Muscle layer of colon (tissue), 2 donors: ENCODE measurements around the gene NOC2L.
A peak's percentile ranks its signal among the peaks of the same experiment; 100 is the strongest.

Experiments
- H3K27ac ChIP-seq: one replicate; pipeline ENCODE4 v1.7.0; 2013; ENCODE audit warnings: low read depth, mild to moderate bottlenecking, low read length, moderate library complexity
- H3K27me3 ChIP-seq, 2 donors: one replicate each; pipeline ENCODE4 v1.7.0; 2013; ENCODE audit warnings: low read length in 2 of 2, mild to moderate bottlenecking in 2 of 2; ENCODE audit not compliant: insufficient read depth in 2 of 2, control insufficient read depth in 1 of 2
- H3K36me3 ChIP-seq: one replicate; pipeline ENCODE4 v1.7.0; 2013; ENCODE audit warnings: mild to moderate bottlenecking, low read length; ENCODE audit not compliant: insufficient read depth
- H3K4me1 ChIP-seq: one replicate; pipeline ENCODE4 v1.7.0; 2013; ENCODE audit warnings: mild to moderate bottlenecking, low read length; ENCODE audit not compliant: insufficient read depth
- H3K4me3 ChIP-seq, 2 donors: one replicate each; pipeline ENCODE4 v1.7.0; 2013; ENCODE audit warnings: low read length in 2 of 2, low read depth in 1 of 2, mild to moderate bottlenecking in 1 of 2, moderate library complexity in 1 of 2
- H3K9ac ChIP-seq: one replicate; pipeline ENCODE4 v1.7.0; 2013; ENCODE audit warnings: low read length
- H3K9me3 ChIP-seq: one replicate; pipeline ENCODE4 v1.7.0; 2013; ENCODE audit warnings: mild to moderate bottlenecking, low read length
- donor health status: abdominal sarcoma.
- donor health status: Adenocarcinoma of cecum.

The NOC2L gene

DNA sequence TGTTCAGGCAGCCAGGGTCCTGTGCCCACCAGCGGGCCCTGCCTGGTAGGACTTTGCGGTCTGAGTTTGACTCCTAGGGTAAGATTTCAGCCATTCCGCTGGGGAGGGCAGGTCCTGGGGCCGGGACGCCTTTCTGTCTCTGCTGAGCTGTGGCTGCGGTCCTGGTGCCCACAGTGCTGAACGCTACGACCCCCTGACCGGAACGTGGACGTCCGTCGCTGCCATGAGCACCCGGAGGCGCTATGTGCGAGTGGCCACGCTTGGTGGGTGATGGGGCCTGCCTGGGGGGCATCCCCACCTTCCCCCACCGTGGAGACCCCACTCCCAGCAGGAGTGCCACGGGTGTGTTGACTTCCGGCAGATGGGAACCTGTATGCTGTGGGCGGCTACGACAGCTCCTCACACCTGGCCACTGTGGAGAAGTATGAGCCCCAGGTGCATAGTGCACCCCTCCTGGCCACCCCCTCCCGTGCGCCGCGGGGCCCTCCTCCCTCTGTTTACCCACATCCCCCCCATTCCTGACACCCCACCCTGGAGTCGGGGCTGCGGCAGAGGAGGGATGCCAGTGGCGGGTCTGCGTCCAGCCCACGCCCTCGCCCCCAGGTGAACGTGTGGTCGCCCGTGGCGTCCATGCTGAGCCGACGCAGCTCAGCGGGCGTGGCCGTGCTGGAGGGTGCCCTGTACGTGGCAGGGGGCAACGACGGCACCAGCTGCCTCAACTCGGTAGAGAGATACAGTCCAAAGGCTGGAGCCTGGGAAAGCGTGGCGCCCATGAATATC is 4.9 kb upstream of the NOC2L start:
- Histone ChIP-seq H3K4me1 (no peaks in the 10 kb centered on the region), H3K36me3 (no peaks in the 10 kb centered on the region), H3K9ac (no peak overlapping the region), H3K4me3 (no peak overlapping the region), H3K9me3 (no peaks in the 10 kb centered on the region), H3K27me3 (peaks cover 13 to 30% of the 10 kb centered on the region in 2 donors), H3K27ac (no peak overlapping the region)

DNA sequence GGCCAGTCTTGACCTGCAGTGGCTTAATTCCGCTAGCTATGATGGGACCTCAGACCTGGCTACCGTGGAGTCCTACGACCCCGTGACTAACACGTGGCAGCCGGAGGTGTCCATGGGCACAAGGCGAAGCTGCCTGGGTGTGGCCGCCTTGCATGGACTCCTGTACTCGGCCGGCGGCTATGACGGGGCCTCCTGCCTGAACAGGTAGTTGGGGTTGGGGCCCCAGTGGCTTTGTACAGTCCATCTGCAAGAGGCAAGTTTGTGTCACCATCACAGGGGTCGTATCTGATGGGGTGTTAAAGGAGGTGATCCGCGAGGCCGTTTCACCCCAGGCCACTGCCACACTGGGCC is 4.2 kb upstream of the NOC2L start:
- H3K27me3 ChIP-seq: peaks cover 7 to 23% of the 10 kb centered on the region in 2 donors
- H3K4me1 ChIP-seq: peaks cover 3% of the 10 kb centered on the region
- H3K36me3 ChIP-seq: no peaks in the 10 kb centered on the region
- H3K27ac ChIP-seq: no peak overlapping the region
- no peaks in the 10 kb centered on the region for H3K9me3 ChIP-seq
- no peak overlapping the region for H3K9ac ChIP-seq
- H3K4me3 ChIP-seq: no peak overlapping the region

- no peak overlapping the region for H3K9ac ChIP-seq
- no peaks in the 10 kb centered on the region for H3K36me3 ChIP-seq
- H3K4me1 ChIP-seq: peaks cover 10% of the 10 kb centered on the region
- H3K9me3 ChIP-seq: no peaks in the 10 kb centered on the region
- H3K27me3 ChIP-seq: peaks cover under 1 to 17% of the 10 kb centered on the region in 2 donors
- H3K4me3 ChIP-seq: no peak overlapping the region
- no peak overlapping the region for H3K27ac ChIP-seq
Measured at GRCh38 chr1:962381-963300, 3.6 kb upstream of the NOC2L start.

DNA sequence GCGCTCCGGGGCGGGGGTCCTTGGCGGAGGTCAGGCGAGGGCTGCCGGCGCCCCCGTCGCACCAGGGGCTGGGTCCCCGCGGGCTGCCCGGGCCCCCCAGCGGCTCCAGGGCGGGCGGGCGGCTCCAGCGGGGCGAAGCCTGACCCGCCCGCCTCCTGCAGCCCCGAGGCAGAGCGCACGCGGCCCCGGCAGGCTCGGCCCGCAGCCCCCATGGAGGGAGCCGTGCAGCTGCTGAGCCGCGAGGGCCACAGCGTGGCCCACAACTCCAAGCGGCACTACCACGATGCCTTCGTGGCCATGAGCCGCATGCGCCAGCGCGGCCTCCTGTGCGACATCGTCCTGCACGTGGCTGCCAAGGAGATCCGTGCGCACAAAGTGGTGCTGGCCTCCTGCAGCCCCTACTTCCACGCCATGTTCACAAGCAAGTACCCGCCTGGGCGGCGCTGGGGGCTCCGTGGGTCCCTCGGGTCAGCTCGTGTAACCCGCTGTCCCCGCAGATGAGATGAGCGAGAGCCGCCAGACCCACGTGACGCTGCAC is 2.1 kb upstream of the NOC2L start:
- Histone ChIP-seq H3K4me3 (peak overlapping the region in 1 of 2 donors; percentile 38), H3K27ac (no peak overlapping the region), H3K4me1 (peaks cover 19% of the 10 kb centered on the region)

GRCh38 chr1:960363-961131 is 1.5 kb upstream of the NOC2L start, which contains the start of gene KLHL17:
Gene KLHL17, plus strand, starts transcription at chr1:960584. Its CDS starts 110 bp downstream, at chr1:960694.
- H3K9me3 ChIP-seq: no peaks in the 10 kb centered on the region
- peaks cover 13% of the 10 kb centered on the region for H3K36me3 ChIP-seq
- no peak within 1 kb of the TSS for H3K27ac ChIP-seq
- H3K27me3 ChIP-seq: no peaks in the 10 kb centered on the region
- H3K4me1 ChIP-seq: peaks cover 19% of the 10 kb centered on the region
- no peak within 1 kb of the TSS for H3K9ac ChIP-seq
- peak within 1 kb of the TSS; percentile 91 to 98 for H3K4me3 ChIP-seq

More for the DNA sequence above, 2.1 kb upstream of the NOC2L start:
- Histone ChIP-seq H3K9me3 (no peaks in the 10 kb centered on the region), H3K36me3 (peaks cover 6% of the 10 kb centered on the region), H3K27me3 (peaks cover 0 to 2% of the 10 kb centered on the region in 2 donors), H3K9ac (no peak overlapping the region)

GRCh38 chr1:959731-960362 is 791 bp upstream of the NOC2L start:
- Histone ChIP-seq H3K27ac (no peak overlapping the region), H3K9ac (no peak overlapping the region)

GRCh38 chr1:956636-957035 is 2.4 kb downstream of the NOC2L start:
- H3K27me3 ChIP-seq: no peaks in the 10 kb centered on the region
- peaks cover 19% of the 10 kb centered on the region for H3K4me1 ChIP-seq
- peaks cover 51% of the 10 kb centered on the region for H3K36me3 ChIP-seq

More at GRCh38 chr1:959731-960362, 791 bp upstream of the NOC2L start:
- H3K9me3 ChIP-seq: no peaks in the 10 kb centered on the region
- peak overlapping the region; percentile 62 to 98 for H3K4me3 ChIP-seq
- H3K36me3 ChIP-seq: peaks cover 20% of the 10 kb centered on the region
- H3K4me1 ChIP-seq: peaks cover 19% of the 10 kb centered on the region
- H3K27me3 ChIP-seq: no peaks in the 10 kb centered on the region

GRCh38 chr1:955474-955873 is 3.6 kb downstream of the NOC2L start:
- no peak overlapping the region for H3K27ac ChIP-seq
- no peaks in the 10 kb centered on the region for H3K27me3 ChIP-seq
- H3K9ac ChIP-seq: no peak overlapping the region
- peaks cover 19% of the 10 kb centered on the region for H3K4me1 ChIP-seq
- H3K4me3 ChIP-seq: no peak overlapping the region
- H3K9me3 ChIP-seq: no peaks in the 10 kb centered on the region
- peaks cover 62% of the 10 kb centered on the region for H3K36me3 ChIP-seq

More at GRCh38 chr1:956636-957035, 2.4 kb downstream of the NOC2L start:
- Histone ChIP-seq H3K9me3 (no peaks in the 10 kb centered on the region), H3K27ac (no peak overlapping the region), H3K9ac (no peak overlapping the region), H3K4me3 (no peak overlapping the region)

- Histone ChIP-seq H3K27ac (no peak overlapping the region), H3K27me3 (no peaks in the 10 kb centered on the region), H3K9ac (no peak overlapping the region), H3K36me3 (peaks cover 68% of the 10 kb centered on the region), H3K9me3 (no peaks in the 10 kb centered on the region), H3K4me3 (no peak overlapping the region), H3K4me1 (peaks cover 19% of the 10 kb centered on the region)
Measured at GRCh38 chr1:954927-955326, 4.1 kb downstream of the NOC2L start.

- H3K9me3 ChIP-seq: no peaks in the 10 kb centered on the region
- H3K4me3 ChIP-seq: no peak overlapping the region
- no peak overlapping the region for H3K9ac ChIP-seq
- peaks cover 19% of the 10 kb centered on the region for H3K4me1 ChIP-seq
- peaks cover 79% of the 10 kb centered on the region for H3K36me3 ChIP-seq
- no peak overlapping the region for H3K27ac ChIP-seq
- no peaks in the 10 kb centered on the region for H3K27me3 ChIP-seq
Measured at GRCh38 chr1:953524-954320, 5.3 kb downstream of the NOC2L start.
